Measurements from ENCODE around the gene DYTN.

DNA sequence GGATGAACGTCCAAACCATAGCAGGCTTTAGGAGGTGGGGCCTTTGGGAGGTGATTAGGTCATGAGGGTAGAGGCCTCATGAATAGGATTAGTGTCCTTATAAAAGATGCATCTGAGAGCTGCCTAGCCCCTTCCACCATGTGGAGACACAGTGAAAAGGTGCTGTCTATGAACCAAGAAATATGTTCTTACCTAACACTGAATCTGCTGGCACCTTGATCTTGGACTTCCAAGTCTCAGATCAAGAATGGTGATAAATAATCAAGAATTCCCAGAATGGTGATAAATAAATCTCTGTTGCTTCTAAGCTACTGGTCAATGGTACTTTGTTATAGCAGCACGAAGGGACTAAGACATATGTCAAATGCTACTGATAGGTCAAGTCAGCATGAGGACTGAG lies 15.1 kb upstream of the DYTN start:
- TF ChIP-seq, protein P1, sequence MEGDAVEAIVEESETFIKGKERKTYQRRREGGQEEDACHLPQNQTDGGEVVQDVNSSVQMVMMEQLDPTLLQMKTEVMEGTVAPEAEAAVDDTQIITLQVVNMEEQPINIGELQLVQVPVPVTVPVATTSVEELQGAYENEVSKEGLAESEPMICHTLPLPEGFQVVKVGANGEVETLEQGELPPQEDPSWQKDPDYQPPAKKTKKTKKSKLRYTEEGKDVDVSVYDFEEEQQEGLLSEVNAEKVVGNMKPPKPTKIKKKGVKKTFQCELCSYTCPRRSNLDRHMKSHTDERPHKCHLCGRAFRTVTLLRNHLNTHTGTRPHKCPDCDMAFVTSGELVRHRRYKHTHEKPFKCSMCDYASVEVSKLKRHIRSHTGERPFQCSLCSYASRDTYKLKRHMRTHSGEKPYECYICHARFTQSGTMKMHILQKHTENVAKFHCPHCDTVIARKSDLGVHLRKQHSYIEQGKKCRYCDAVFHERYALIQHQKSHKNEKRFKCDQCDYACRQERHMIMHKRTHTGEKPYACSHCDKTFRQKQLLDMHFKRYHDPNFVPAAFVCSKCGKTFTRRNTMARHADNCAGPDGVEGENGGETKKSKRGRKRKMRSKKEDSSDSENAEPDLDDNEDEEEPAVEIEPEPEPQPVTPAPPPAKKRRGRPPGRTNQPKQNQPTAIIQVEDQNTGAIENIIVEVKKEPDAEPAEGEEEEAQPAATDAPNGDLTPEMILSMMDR (conservative IDR thresholded peaks at IDR 0.05 in 1 of 2, IDR thresholded peaks at IDR 0.05 in 1 of 2; ENCODE audit: extremely low read depth in 1 of 2, insufficient read depth in 1 of 2, low read depth in 1 of 2, low read length in 2 of 2) = no peak
- TF ChIP-seq EZH2 (IDR thresholded peaks at IDR 0.05; ENCODE audit: borderline replicate concordance, low read length) = no peak

Data from mammary epithelial cell (primary cell).